Fibroblast of skin of right quadriceps (primary cell): Measurements from ENCODE around the gene HMOX1.

Experiments used
- DNase-seq: peaks from one replicate; pipeline ENCODE4 v3.0.0-alpha.2; 2013

HMOX1 gene

GRCh38 chr22:35350539-35351503 lies 30.1 kb upstream of the HMOX1 start:
- peak; percentile 89 for DNase-seq

DNA sequence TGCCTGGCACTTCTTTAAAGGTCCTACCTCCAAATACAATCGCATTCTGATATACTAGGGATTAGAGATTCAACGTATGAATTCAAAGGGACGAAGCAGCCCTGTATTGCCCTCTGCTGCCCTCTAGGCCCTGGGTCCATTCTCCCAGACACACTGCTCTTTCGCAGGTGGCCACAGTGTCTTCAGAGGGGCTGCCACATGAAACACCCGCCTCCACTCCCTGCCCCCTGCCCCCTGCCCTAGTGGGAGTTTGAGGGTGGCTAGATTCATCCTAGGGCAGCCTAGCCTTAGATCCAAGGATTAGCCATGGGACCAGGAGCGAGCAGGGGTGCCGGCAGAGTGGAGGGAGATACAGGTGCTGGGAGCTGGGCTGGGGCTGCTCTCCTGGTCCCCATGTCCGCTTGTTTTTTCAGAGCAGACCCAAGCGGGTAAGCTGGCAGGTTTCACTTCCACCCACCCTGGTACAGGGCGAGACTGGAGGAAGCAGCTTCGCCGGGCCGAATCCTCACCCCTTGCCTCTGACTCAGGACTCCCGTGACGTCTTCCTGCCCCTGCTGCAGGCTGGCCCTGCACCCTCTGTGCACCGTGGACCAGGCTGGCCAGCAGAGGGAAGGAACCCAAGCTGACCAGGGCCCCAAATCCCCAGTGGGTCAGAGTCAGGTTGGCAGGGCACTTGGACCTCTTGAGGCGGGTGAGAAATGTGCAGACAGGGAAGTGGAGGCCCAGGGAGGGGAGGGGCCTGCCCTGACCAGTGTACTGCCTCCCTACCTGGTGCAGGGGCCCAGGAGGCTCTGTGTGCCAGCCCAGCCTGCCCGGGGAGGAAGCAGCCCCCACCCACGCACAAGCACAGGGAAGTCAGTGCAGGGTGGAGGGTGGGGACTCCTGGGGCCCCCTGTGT lies 28.4 kb upstream of the HMOX1 start:
- no peak for DNase-seq

DNA sequence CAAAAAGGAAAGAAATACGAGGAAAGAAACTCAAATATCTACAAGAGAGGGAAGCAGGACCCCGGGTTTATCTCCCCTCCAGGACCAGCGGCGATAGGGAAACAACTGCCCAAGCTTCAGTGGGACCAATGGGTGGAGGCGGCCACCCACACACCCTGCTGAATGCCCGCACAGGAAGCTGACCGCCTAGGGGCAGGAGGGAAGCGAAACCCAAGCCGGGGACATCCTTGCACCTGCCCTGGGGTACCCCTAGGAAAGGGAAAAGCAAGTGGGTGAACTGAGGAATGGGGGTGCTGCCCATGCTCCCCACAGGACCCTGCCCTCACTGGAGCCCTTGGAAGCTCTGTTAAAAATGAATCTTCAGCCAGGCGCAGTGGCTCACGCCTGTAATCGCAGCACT lies 27.6 kb upstream of the HMOX1 start:
- no peak for DNase-seq

GRCh38 chr22:35354068-35354467 lies 26.8 kb upstream of the HMOX1 start:
- no peak for DNase-seq

DNA sequence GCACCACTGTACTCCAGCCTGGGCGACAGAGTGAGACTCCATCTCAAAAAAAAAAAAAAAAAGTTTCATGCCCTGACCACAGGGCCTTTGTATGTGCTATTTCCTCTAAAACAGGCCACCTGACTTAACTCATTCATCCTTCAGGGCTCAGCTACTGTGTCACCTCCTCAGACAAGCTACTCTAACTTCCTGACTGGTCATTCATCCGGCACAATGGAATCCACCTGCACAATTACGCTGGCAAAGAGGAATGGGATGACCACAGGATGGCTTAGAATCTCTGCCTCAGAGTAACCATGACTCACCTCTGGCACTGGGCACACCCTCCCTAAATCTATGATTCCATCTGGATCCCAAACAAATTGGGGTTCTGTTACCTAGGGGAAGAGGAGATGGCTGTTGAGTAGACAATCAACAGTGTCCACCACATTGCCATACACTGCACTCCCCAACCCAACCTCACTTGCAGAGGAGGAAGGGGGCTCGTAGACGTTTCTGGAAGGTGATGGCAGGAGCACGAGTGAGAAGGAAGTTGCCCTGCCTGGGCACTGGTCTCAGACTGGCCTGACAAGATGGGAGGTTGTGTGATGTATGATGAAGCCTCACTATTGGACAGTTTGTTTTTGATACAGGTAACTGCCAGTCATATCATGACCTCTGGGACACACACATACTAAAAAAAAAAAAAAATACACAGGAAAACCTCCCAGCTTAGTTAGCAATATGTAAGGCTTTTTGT lies 22.8 kb upstream of the HMOX1 start:
- DNase-seq = no peak

DNA sequence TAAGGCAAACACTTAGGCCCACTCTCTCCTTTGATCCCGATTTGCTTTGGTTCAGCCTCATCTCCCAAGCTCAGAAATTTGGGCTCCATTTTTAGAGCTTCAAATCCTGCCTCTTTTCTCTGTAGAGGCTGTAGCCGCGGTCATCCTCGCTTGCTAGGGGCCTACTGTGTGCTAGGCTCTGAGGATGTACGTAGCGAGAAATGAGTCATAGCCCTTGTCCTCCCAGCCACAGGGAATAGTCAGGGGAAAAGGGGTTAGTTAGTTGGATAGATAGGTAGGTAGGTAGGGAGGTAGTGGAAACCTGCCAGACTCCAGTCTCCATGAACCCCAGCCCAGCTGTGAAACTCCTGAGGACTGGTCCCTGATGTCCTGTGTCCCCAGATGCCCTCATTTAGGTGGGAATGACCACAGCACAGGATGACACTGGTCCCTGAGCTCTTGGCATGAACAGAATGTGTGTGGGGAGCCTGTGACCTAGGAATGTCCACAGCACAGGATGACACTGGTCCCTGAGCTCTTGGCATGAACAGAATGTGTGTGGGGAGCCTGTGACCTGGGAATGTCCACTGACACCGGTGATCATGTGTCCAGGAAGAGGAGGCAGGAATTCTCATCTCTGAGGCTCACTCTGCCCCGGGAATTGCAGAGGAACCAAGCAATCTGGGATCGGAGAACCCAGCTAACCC lies 21.4 kb upstream of the HMOX1 start:
- no peak for DNase-seq

GRCh38 chr22:35361001-35361558 lies 19.8 kb upstream of the HMOX1 start:
- no peak for DNase-seq

- DNase-seq = no peak
These were observed 17.3 kb upstream of the HMOX1 start for GRCh38 chr22:35363566-35364086.

DNA sequence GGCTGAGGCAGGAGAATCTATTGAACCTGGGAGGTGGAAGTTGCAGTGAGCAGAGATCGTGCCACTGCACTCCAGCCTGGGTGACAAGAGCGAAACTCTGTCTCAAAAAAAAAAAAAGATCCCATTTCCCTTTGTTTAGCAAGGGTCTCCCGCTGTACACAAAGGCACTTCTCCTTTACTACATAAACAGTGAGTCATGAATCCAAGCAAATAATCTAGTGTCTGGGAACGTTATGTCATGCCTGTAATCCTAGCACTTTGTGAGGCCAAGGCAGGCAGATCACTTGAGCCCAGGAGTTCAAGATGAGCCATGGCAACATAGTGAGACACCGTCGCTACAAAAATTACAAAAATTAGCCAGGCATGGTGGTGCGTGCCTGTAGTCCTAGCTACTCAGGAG lies 16.7 kb upstream of the HMOX1 start:
- DNase-seq = peak; percentile 64

DNA sequence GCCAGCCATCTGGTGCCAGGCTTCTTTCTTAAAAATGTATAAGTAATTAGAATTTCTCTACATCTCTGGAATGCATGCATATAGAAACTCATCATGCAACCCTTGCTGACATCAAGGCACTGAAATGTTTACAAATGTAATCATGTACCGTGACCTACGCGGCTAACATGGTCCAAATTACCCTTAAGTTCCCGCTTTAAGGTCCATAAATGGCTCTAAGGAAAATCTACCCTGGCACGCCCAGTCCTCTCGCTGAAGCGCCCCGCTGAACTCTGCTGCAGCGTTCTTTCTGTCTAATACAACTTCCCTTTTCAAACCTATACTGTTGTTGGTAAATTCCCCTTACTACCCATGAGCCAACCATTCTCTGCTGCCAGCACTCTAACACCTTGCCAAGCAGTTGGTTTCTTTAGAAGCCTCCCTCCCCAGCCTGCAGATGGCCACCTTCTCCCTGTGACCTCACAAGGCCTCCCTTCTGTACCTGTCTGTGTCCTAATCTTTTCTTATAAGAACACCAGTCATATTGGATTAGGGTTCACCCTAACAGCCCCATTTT lies 13.5 kb upstream of the HMOX1 start:
- DNase-seq = no peak

DNA sequence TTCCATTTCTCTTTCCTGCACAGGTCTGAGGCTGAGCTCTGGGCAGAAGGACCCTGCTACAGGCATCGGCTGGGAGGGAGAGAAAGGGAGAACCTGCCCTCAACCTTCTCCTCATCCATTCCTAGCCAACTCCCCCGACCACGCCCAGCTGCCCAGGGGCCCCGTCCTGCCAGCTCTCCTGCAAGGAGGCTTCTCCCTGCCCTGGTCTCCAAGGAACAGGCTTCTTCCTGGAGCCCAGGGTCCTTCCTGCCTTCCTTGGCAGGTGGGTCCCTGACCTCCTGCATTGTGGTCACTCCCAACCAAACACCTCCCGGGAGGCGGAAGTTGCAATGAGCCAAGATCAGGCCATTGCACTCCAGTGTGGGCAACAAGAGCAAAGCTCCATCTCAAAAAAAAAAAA lies 12.5 kb upstream of the HMOX1 start:
- DNase-seq = no peak

DNA sequence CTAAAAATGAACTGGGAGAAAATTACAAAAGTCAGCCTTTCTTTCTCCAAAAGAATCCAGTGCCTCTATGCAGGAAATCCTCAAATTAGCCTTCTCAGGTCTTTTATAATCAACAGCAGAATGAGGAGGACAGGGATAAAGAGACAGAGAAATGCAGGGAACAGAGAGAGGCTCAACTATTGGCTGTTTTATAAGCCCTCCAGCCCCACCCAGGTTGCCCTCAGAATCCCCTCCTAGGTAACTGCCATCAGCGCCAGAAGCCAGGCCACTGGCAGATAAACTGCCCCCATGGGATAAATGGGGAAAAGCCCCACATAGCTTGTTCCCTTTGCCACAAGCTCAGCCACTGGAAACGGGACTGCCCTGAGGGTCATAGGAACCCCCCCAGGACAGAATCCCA lies 10.9 kb upstream of the HMOX1 start:
- DNase-seq = no peak

GRCh38 chr22:35373781-35374180 lies 7.1 kb upstream of the HMOX1 start:
- DNase-seq = no peak

GRCh38 chr22:35375031-35375430 lies 5.9 kb upstream of the HMOX1 start:
- DNase-seq = peak; percentile 57

- DNase-seq = no peak
These were observed 5.4 kb upstream of the HMOX1 start for GRCh38 chr22:35375526-35375925.

DNA sequence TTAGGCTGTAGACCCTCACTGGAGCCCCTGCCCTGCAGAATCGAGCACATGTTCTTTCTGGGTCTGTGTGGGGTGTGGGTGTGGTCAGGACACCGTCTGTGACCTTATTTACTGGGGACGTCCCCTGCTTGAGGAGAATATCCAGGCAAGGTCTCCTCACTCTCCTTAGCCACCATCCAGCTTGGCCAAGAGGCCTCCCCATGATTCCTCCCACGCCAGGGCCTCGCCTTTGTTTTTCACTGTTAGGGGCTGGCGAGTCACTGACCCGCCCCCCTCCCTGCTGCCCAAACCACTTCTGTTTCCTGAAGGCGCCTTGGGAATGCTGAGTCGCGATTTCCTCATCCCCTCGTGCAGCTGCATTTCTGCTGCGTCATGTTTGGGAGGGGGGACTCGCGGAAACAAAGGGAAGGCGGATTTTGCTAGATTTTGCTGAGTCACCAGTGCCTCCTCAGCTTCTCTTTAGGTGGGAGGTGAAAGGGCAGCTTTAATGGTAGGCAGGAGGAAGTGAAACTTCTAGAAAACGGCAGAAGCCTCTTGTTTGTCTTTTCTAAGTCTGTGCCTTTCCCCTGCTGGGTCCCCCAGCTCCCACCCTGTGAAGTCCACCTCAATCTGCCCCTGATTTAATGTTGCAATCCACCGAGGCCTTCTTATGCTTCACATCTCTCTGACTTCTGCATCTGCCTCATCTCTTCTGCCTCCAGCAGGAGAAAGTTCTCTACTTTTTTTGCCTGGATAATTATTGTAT lies 4.0 kb upstream of the HMOX1 start:
- peak; percentile 99 for DNase-seq

DNA sequence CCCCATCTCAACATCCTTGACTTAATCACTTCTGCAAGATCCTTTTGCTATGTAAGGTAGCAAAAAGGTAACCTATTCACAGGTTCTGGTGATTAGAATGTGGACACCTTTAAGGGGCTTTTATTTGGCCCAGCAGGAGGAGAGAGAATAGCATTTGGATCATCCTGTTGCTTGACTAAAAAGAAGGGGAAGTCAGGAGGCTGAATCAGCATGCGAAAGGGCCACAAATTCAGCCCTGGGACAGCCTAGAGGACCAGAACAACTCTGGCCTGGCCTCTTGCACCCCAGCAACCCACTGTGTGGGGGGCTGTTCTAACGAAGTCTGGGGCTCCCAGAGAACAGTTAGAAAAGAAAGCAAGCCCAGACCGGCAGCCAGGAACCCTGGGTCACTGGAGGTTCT lies 3.2 kb upstream of the HMOX1 start:
- no peak for DNase-seq

- no peak for DNase-seq
These were observed 2.3 kb upstream of the HMOX1 start for GRCh38 chr22:35378621-35379020.

GRCh38 chr22:35379146-35379993 lies 1.5 kb upstream of the HMOX1 start:
- DNase-seq = no peak

DNA sequence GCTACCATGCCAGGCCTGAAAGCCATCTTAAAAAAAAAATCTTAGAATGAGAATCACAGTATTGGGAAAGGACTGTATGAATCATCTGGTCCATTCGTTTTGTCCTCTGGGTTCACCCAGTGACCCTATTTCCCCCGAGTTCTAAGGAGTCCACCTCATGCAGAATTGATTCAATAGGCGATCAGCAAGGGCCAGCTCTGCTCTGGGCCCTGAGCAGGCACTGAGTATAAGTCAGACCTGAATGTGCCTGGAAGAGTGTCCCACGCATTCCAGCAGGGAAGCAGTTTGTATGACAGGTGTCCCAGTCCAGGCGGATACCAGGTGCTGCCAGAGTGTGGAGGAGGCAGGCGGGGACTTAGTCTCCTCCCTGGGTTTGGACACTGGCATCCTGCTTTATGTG lies 883 bp upstream of the HMOX1 start:
- DNase-seq = no peak
